Measurements from ENCODE around the gene ALDH1L1. TPM values are rescaled to one million over a fixed set of nuclear protein-coding genes. Genes with fewer than 3 reads are reported as not detected.

The ALDH1L1 gene
- total RNA-seq, 1 experiment from 2014 or later = 0.36 TPM

- ATAC-seq (no peak), DNase-seq (ENCODE audit: low read depth, low spot score) (no peak)
- H3K9me3 ChIP-seq (ENCODE audit: control insufficient read depth, insufficient read depth, low read depth, low read length) = no peaks in the 10 kb centered on the region
- no TSS peak for BruUV-seq (replicated peaks)
- H3K4me1 ChIP-seq (ENCODE audit: control insufficient read depth, insufficient read depth, low read length) = no peaks in the 10 kb centered on the region; the same call in 1 of the 2 replicates
- intact Hi-C loops (cut with micrococcal nuclease; ENCODE audit: unreplicated experiment) (no loop called here), in situ Hi-C loops (cut with HindIII; ENCODE audit: low pct_unique_long_range_greater_than_20kb, low sequenced_read_pairs) (no loop called here)
- no peak overlapping the region for H3K4me3 ChIP-seq (ENCODE audit: low read depth in 2 of 2, low read length in 2 of 2)
- CTCF ChIA-PET = interaction anchor here (0.6 to 1.3 kb wide), 7 partner anchors 11 to 260 kb away, joined by 3 to 4 read pairs (median 3); no protein-coding TSS in a partner anchor
- no peak overlapping the region for H3K27ac ChIP-seq (ENCODE audit: low read length)
- POLR2A ChIA-PET = no interaction called here
- TF ChIP-seq, protein P1, sequence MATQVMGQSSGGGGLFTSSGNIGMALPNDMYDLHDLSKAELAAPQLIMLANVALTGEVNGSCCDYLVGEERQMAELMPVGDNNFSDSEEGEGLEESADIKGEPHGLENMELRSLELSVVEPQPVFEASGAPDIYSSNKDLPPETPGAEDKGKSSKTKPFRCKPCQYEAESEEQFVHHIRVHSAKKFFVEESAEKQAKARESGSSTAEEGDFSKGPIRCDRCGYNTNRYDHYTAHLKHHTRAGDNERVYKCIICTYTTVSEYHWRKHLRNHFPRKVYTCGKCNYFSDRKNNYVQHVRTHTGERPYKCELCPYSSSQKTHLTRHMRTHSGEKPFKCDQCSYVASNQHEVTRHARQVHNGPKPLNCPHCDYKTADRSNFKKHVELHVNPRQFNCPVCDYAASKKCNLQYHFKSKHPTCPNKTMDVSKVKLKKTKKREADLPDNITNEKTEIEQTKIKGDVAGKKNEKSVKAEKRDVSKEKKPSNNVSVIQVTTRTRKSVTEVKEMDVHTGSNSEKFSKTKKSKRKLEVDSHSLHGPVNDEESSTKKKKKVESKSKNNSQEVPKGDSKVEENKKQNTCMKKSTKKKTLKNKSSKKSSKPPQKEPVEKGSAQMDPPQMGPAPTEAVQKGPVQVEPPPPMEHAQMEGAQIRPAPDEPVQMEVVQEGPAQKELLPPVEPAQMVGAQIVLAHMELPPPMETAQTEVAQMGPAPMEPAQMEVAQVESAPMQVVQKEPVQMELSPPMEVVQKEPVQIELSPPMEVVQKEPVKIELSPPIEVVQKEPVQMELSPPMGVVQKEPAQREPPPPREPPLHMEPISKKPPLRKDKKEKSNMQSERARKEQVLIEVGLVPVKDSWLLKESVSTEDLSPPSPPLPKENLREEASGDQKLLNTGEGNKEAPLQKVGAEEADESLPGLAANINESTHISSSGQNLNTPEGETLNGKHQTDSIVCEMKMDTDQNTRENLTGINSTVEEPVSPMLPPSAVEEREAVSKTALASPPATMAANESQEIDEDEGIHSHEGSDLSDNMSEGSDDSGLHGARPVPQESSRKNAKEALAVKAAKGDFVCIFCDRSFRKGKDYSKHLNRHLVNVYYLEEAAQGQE (IDR thresholded peaks at IDR 0.05; ENCODE audit: insufficient read depth in 1 of 2, low read depth in 2 of 2, low read length in 1 of 2) = no peak
- TF ChIP-seq TCF7L2 (IDR thresholded peaks at IDR 0.05; ENCODE audit: low read depth, low read length) = no peak
- TF ChIP-seq SIN3A (IDR thresholded peaks at IDR 0.05; ENCODE audit: borderline replicate concordance, insufficient read depth, low read depth, low read length) = no peak
- TF ChIP-seq POLR2AphosphoS5 (IDR thresholded peaks at IDR 0.05; ENCODE audit: low read depth, low read length) = no peak
- TF ChIP-seq, protein P2, sequence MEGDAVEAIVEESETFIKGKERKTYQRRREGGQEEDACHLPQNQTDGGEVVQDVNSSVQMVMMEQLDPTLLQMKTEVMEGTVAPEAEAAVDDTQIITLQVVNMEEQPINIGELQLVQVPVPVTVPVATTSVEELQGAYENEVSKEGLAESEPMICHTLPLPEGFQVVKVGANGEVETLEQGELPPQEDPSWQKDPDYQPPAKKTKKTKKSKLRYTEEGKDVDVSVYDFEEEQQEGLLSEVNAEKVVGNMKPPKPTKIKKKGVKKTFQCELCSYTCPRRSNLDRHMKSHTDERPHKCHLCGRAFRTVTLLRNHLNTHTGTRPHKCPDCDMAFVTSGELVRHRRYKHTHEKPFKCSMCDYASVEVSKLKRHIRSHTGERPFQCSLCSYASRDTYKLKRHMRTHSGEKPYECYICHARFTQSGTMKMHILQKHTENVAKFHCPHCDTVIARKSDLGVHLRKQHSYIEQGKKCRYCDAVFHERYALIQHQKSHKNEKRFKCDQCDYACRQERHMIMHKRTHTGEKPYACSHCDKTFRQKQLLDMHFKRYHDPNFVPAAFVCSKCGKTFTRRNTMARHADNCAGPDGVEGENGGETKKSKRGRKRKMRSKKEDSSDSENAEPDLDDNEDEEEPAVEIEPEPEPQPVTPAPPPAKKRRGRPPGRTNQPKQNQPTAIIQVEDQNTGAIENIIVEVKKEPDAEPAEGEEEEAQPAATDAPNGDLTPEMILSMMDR (IDR thresholded peaks at IDR 0.05) = no peak
- H3K36me3 ChIP-seq (ENCODE audit: control insufficient read depth, insufficient read depth, low read length) = no peaks in the 10 kb centered on the region
- no peaks in the 10 kb centered on the region for H3K27me3 ChIP-seq (ENCODE audit: control insufficient read depth, insufficient read depth, low read length)
These were observed 48.3 kb downstream of the ALDH1L1 start for GRCh38 chr3:126131881-126132750.

- Histone ChIP-seq H3K4me3 (ENCODE audit: low read depth in 2 of 2, low read length in 2 of 2) (no peak overlapping the region), H3K36me3 (ENCODE audit: control insufficient read depth, insufficient read depth, low read length) (no peaks in the 10 kb centered on the region), H3K27ac (ENCODE audit: low read length) (no peak overlapping the region), H3K4me1 (ENCODE audit: control insufficient read depth, insufficient read depth, low read length) (no peaks in the 10 kb centered on the region; the same call in 1 of the 2 replicates), H3K9me3 (ENCODE audit: control insufficient read depth, insufficient read depth, low read depth, low read length) (no peaks in the 10 kb centered on the region), H3K27me3 (ENCODE audit: control insufficient read depth, insufficient read depth, low read length) (no peaks in the 10 kb centered on the region)
- no peak for ATAC-seq
- ChIA-PET POLR2A (no interaction called here), CTCF (interaction anchor here (1.0 to 1.3 kb wide), 3 partner anchors 10 to 258 kb away, joined by 3 to 4 read pairs (median 3); no protein-coding TSS in a partner anchor)
- intact Hi-C loops (cut with micrococcal nuclease; ENCODE audit: unreplicated experiment) = no loop called here
- in situ Hi-C loops (cut with HindIII; ENCODE audit: low pct_unique_long_range_greater_than_20kb, low sequenced_read_pairs) = no loop called here
- TF ChIP-seq, protein P1 (IDR thresholded peaks at IDR 0.05; ENCODE audit: insufficient read depth in 1 of 2, low read depth in 2 of 2, low read length in 1 of 2) = no peak
- TF ChIP-seq, protein P2 (IDR thresholded peaks at IDR 0.05) = no peak
- TF ChIP-seq POLR2AphosphoS5 (IDR thresholded peaks at IDR 0.05; ENCODE audit: low read depth, low read length) (no peak), TCF7L2 (IDR thresholded peaks at IDR 0.05; ENCODE audit: low read depth, low read length) (no peak), SIN3A (IDR thresholded peaks at IDR 0.05; ENCODE audit: borderline replicate concordance, insufficient read depth, low read depth, low read length) (no peak)
- DNase-seq (ENCODE audit: low read depth, low spot score) = no peak
- BruUV-seq (replicated peaks) = no TSS peak
These were observed 49.2 kb downstream of the ALDH1L1 start for GRCh38 chr3:126130981-126131745.
